Liver (tissue), 3 donors: ENCODE measurements around the gene EPS8L1.

Experiments used
- EGR1 ChIP-seq, 2 donors: IDR thresholded peaks; 2 replicates each; pipeline ENCODE4 v1.6.1; 2016 to 2018; ENCODE audit warnings: antibody characterized with exemption in 2 of 2, low read depth in 2 of 2
- JUND ChIP-seq, 2 donors: IDR thresholded peaks; 2 replicates each; pipeline ENCODE4 v1.6.1; 2016; ENCODE audit warnings: antibody characterized with exemption in 2 of 2
- RAD21 ChIP-seq, 2 donors: IDR thresholded peaks; 2 replicates each; pipeline ENCODE4 v1.6.1; 2016; ENCODE audit warnings: antibody characterized with exemption in 2 of 2, mild to moderate bottlenecking in 2 of 2
- RXRA ChIP-seq, 2 donors: IDR thresholded peaks; 2 replicates each; pipeline ENCODE4 v1.6.1; 2017 to 2018; ENCODE audit warnings: antibody characterized with exemption in 2 of 2, mild to moderate bottlenecking in 1 of 2
- TF ChIP-seq, protein P1 (sequence below): fragments of 150-350 bp; IDR thresholded peaks from 2 replicates; pipeline ENCODE4 v1.5.1; 2017; ENCODE audit warnings: improper control_type of control experiment, low read depth, low read length; ENCODE audit not compliant: missing input control
- TF ChIP-seq, protein P2 (sequence below): IDR thresholded peaks from 2 replicates; pipeline ENCODE4 v1.6.1; 2016; ENCODE audit warnings: antibody characterized with exemption
- TF ChIP-seq, protein P3 (sequence below): IDR thresholded peaks from 2 replicates; pipeline ENCODE4 v1.6.1; 2016; ENCODE audit warnings: antibody characterized with exemption, mild to moderate bottlenecking
- donor health status: healthy.
- donor health status: healthy.

DNA sequence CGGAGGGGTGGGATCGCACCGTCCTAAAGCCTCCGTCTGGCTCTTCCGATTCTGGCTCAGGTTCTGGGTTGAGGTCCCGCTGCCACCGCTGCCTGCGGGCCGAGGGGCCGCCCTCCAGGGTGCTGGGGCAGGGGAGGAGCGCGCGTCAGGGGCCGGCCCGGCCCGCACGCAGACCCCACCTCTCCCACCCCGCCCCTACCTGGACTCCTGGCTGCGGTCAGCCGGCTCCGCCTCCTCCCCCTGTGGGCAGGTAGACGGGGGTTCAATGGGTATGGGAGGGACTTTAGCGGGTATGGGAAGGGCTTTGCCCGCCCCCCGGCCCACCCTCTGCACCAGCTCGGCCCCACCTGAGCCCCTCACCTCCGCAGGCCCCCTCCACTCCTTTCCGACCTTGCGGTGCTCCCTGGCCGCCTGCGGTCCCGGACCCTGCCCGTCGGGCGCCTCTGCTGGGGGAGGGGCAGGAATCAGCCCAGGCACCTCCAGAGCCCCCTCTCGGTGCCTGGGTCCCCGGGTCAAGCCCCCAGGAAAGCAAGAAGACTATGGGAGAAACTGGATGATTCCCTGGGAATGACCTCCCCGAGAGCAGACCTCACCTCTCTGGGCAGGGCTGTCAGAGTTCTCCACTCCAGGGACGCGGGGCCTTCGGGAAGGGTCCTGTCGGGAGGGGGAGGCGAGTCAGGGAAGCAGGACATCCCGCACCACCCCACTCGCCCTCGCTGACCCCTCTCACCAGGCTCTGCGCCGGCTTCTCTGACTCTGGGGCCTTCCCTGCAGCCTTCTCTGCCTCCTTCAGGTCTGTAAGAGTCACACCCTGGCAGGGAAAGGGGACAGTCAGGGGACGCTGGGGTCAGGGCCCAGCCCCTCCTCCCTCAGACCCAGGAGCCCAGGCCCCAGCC, 17.0 kb downstream of the EPS8L1 start:
- no peak for TF ChIP-seq EGR1 (IDR thresholded peaks at IDR 0.05; ENCODE audit: low read depth in 2 of 2)
- TF ChIP-seq, protein P1, sequence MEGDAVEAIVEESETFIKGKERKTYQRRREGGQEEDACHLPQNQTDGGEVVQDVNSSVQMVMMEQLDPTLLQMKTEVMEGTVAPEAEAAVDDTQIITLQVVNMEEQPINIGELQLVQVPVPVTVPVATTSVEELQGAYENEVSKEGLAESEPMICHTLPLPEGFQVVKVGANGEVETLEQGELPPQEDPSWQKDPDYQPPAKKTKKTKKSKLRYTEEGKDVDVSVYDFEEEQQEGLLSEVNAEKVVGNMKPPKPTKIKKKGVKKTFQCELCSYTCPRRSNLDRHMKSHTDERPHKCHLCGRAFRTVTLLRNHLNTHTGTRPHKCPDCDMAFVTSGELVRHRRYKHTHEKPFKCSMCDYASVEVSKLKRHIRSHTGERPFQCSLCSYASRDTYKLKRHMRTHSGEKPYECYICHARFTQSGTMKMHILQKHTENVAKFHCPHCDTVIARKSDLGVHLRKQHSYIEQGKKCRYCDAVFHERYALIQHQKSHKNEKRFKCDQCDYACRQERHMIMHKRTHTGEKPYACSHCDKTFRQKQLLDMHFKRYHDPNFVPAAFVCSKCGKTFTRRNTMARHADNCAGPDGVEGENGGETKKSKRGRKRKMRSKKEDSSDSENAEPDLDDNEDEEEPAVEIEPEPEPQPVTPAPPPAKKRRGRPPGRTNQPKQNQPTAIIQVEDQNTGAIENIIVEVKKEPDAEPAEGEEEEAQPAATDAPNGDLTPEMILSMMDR, result no peak
- no peak for TF ChIP-seq JUND (IDR thresholded peaks at IDR 0.05)
- TF ChIP-seq, protein P2, sequence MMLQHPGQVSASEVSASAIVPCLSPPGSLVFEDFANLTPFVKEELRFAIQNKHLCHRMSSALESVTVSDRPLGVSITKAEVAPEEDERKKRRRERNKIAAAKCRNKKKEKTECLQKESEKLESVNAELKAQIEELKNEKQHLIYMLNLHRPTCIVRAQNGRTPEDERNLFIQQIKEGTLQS, result no peak
- TF ChIP-seq, protein P3, sequence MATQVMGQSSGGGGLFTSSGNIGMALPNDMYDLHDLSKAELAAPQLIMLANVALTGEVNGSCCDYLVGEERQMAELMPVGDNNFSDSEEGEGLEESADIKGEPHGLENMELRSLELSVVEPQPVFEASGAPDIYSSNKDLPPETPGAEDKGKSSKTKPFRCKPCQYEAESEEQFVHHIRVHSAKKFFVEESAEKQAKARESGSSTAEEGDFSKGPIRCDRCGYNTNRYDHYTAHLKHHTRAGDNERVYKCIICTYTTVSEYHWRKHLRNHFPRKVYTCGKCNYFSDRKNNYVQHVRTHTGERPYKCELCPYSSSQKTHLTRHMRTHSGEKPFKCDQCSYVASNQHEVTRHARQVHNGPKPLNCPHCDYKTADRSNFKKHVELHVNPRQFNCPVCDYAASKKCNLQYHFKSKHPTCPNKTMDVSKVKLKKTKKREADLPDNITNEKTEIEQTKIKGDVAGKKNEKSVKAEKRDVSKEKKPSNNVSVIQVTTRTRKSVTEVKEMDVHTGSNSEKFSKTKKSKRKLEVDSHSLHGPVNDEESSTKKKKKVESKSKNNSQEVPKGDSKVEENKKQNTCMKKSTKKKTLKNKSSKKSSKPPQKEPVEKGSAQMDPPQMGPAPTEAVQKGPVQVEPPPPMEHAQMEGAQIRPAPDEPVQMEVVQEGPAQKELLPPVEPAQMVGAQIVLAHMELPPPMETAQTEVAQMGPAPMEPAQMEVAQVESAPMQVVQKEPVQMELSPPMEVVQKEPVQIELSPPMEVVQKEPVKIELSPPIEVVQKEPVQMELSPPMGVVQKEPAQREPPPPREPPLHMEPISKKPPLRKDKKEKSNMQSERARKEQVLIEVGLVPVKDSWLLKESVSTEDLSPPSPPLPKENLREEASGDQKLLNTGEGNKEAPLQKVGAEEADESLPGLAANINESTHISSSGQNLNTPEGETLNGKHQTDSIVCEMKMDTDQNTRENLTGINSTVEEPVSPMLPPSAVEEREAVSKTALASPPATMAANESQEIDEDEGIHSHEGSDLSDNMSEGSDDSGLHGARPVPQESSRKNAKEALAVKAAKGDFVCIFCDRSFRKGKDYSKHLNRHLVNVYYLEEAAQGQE, result no peak
- no peak for TF ChIP-seq RAD21 (IDR thresholded peaks at IDR 0.05)
- no peak for TF ChIP-seq RXRA (IDR thresholded peaks at IDR 0.05)
